WTC11 (cell line): ENCODE measurements around the gene DHRS2. TPM values are rescaled to one million over a fixed set of nuclear protein-coding genes. Genes with fewer than 3 reads are reported as not detected.

Experiments used
- ATAC-seq: fragments of 200-7000 bp; cut with Tn5 transposase; 2 replicates; pipeline ENCODE4 v1.10.0; 2021; ENCODE audit warnings: mild to moderate bottlenecking, moderate library complexity
- CTCF ChIA-PET: fragments of 300-600 bp; sonication (Branson Sonifier 250); formaldehyde crosslinking; loops from one replicate; lab custom pipeline; 2021; ENCODE audit warnings: antibody characterized with exemption; lab: Charles Lee
- POLR2A ChIA-PET: fragments of 350-600 bp; sonication (Branson Sonifier 250); formaldehyde crosslinking; loops from one replicate; lab custom pipeline; 2021; ENCODE audit warnings: antibody characterized with exemption; lab: Charles Lee
- DNase-seq: peaks from one replicate; pipeline ENCODE4 v3.0.0; 2021; ENCODE audit warnings: low spot score
- H3K27ac Mint-ChIP-seq: 2 replicates; pipeline ENCODE4 v1.8.0; 2021; ENCODE audit warnings: mixed read lengths
- H3K27me3 Mint-ChIP-seq: 2 replicates; pipeline ENCODE4 v1.8.0; 2021; ENCODE audit warnings: low read depth, mild to moderate bottlenecking, moderate library complexity, mixed read lengths
- H3K36me3 Mint-ChIP-seq: 2 replicates; pipeline ENCODE4 v1.8.0; 2021; ENCODE audit warnings: mixed read lengths
- H3K4me1 Mint-ChIP-seq: 2 replicates; pipeline ENCODE4 v1.8.0; 2022; ENCODE audit warnings: mixed read lengths
- H3K4me3 Mint-ChIP-seq: 2 replicates; pipeline ENCODE4 v1.8.0; 2021; ENCODE audit warnings: mild to moderate bottlenecking, moderate library complexity, mixed read lengths
- H3K9me3 Mint-ChIP-seq: 2 replicates; pipeline ENCODE4 v1.8.0; 2021; ENCODE audit warnings: mixed read lengths
- CTCF ChIP-seq: fragments of 200-600 bp; IDR thresholded peaks from 2 replicates; pipeline ENCODE4 v1.8.0; 2022; ENCODE audit warnings: antibody characterized with exemption
- HMGXB4 ChIP-seq: sonication (generic); formaldehyde crosslinking; IDR thresholded peaks from 2 replicates; pipeline ENCODE4 v1.8.1; 2023; ENCODE audit warnings: mild to moderate bottlenecking, moderate library complexity, missing genetic modification reagents
- JAZF1 ChIP-seq: fragments of 250-450 bp; sonication (Bioruptor Pico); IDR thresholded peaks from 2 replicates; pipeline ENCODE4 v1.9.0; 2021; ENCODE audit warnings: moderate library complexity, mild to moderate bottlenecking, inconsistent platforms
- NR3C1 ChIP-seq: sonication (generic); formaldehyde crosslinking; conservative IDR thresholded peaks from 2 replicates; pipeline ENCODE4 v1.8.1; 2023; ENCODE audit warnings: low read depth, mild to moderate bottlenecking, missing genetic modification reagents
- RELA ChIP-seq: sonication (generic); formaldehyde crosslinking; IDR thresholded peaks from 2 replicates; pipeline ENCODE4 v1.8.1; 2022; ENCODE audit warnings: missing genetic modification reagents, mild to moderate bottlenecking, borderline replicate concordance
- ZNF138 ChIP-seq: sonication (generic); formaldehyde crosslinking; conservative IDR thresholded peaks from 2 replicates; pipeline ENCODE4 v1.8.1; 2022; ENCODE audit warnings: mild to moderate bottlenecking, moderate library complexity, missing genetic modification reagents
- ZSCAN18 ChIP-seq: fragments of 250-450 bp; sonication (Bioruptor Pico); IDR thresholded peaks from 2 replicates; pipeline ENCODE4 v2.1.2; 2022; ENCODE audit warnings: mild to moderate bottlenecking, moderate library complexity
- total RNA-seq: library from RNA; stranded (reverse); gene quantifications from 3 replicates; pipeline ENCODE4 v1.2.3, GENCODE V29; 2021
- TF ChIP-seq, protein P1 (sequence below): sonication (generic); formaldehyde crosslinking; IDR thresholded peaks from 2 replicates; pipeline ENCODE4 v1.8.1; 2023; ENCODE audit warnings: mild to moderate bottlenecking, missing genetic modification reagents, moderate library complexity
- TF ChIP-seq, protein P2 (sequence below): sonication (generic); formaldehyde crosslinking; IDR thresholded peaks from 2 replicates; pipeline ENCODE4 v1.8.1; 2022; ENCODE audit warnings: low read depth, missing genetic modification reagents, borderline replicate concordance
- TF ChIP-seq, protein P3 (sequence below): fragments of 250-450 bp; sonication (Bioruptor Pico); IDR thresholded peaks from 2 replicates; pipeline ENCODE4 v1.9.0; 2021; ENCODE audit warnings: mild to moderate bottlenecking
- TF ChIP-seq, protein P4 (sequence below): fragments of 250-450 bp; sonication (Bioruptor Pico); IDR thresholded peaks from 2 replicates; pipeline ENCODE4 v1.9.0; 2021; ENCODE audit warnings: mild to moderate bottlenecking, borderline replicate concordance
- TF ChIP-seq, protein P5 (sequence below): sonication (generic); formaldehyde crosslinking; IDR thresholded peaks from 2 replicates; pipeline ENCODE4 v1.8.1; 2023; ENCODE audit warnings: mild to moderate bottlenecking, missing genetic modification reagents, borderline replicate concordance
- TF ChIP-seq, protein P6 (sequence below): sonication (generic); formaldehyde crosslinking; IDR thresholded peaks from 2 replicates; pipeline ENCODE4 v1.8.1; 2023; ENCODE audit warnings: mild to moderate bottlenecking, missing genetic modification reagents
- TF ChIP-seq, protein P7 (sequence below): sonication (generic); formaldehyde crosslinking; conservative IDR thresholded peaks from 2 replicates; pipeline ENCODE4 v1.8.1; 2022; ENCODE audit warnings: mild to moderate bottlenecking, missing genetic modification reagents

DHRS2 gene
- total RNA-seq, 1 experiment from 2014 or later = 4.5 TPM

- TF ChIP-seq, protein P1, sequence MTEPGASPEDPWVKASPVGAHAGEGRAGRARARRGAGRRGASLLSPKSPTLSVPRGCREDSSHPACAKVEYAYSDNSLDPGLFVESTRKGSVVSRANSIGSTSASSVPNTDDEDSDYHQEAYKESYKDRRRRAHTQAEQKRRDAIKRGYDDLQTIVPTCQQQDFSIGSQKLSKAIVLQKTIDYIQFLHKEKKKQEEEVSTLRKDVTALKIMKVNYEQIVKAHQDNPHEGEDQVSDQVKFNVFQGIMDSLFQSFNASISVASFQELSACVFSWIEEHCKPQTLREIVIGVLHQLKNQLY = no peak
- TF ChIP-seq, protein P2, sequence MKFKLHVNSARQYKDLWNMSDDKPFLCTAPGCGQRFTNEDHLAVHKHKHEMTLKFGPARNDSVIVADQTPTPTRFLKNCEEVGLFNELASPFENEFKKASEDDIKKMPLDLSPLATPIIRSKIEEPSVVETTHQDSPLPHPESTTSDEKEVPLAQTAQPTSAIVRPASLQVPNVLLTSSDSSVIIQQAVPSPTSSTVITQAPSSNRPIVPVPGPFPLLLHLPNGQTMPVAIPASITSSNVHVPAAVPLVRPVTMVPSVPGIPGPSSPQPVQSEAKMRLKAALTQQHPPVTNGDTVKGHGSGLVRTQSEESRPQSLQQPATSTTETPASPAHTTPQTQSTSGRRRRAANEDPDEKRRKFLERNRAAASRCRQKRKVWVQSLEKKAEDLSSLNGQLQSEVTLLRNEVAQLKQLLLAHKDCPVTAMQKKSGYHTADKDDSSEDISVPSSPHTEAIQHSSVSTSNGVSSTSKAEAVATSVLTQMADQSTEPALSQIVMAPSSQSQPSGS (CRISPR knock-in tag) = no peak
- TF ChIP-seq RELA (no peak), ZNF138 (CRISPR knock-in tag) (no peak), NR3C1 (no peak), CTCF (no peak), JAZF1 (CRISPR knock-in tag) (no peak), HMGXB4 (no peak)
- TF ChIP-seq, protein P3, sequence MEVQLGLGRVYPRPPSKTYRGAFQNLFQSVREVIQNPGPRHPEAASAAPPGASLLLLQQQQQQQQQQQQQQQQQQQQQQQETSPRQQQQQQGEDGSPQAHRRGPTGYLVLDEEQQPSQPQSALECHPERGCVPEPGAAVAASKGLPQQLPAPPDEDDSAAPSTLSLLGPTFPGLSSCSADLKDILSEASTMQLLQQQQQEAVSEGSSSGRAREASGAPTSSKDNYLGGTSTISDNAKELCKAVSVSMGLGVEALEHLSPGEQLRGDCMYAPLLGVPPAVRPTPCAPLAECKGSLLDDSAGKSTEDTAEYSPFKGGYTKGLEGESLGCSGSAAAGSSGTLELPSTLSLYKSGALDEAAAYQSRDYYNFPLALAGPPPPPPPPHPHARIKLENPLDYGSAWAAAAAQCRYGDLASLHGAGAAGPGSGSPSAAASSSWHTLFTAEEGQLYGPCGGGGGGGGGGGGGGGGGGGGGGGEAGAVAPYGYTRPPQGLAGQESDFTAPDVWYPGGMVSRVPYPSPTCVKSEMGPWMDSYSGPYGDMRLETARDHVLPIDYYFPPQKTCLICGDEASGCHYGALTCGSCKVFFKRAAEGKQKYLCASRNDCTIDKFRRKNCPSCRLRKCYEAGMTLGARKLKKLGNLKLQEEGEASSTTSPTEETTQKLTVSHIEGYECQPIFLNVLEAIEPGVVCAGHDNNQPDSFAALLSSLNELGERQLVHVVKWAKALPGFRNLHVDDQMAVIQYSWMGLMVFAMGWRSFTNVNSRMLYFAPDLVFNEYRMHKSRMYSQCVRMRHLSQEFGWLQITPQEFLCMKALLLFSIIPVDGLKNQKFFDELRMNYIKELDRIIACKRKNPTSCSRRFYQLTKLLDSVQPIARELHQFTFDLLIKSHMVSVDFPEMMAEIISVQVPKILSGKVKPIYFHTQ = no peak
Measured at GRCh38 chr14:23604675-23605170, 31.4 kb upstream of the DHRS2 start (continued).

- Mint-ChIP-seq H3K27ac (no peak overlapping the region), H3K4me3 (no peak overlapping the region), H3K4me1 (no peaks in the 10 kb centered on the region), H3K9me3 (peaks cover 15% of the 10 kb centered on the region), H3K36me3 (no peaks in the 10 kb centered on the region), H3K27me3 (peaks cover 19% of the 10 kb centered on the region)
- ChIA-PET POLR2A (no interaction called here), CTCF (interaction anchor here (1.2 to 2.5 kb wide), 3 partner anchors 17 to 60 kb away, joined by 3 to 10 read pairs (median 8); no protein-coding TSS in a partner anchor)
- DNase-seq = no peak
- no peak for ATAC-seq
- TF ChIP-seq, protein P4, sequence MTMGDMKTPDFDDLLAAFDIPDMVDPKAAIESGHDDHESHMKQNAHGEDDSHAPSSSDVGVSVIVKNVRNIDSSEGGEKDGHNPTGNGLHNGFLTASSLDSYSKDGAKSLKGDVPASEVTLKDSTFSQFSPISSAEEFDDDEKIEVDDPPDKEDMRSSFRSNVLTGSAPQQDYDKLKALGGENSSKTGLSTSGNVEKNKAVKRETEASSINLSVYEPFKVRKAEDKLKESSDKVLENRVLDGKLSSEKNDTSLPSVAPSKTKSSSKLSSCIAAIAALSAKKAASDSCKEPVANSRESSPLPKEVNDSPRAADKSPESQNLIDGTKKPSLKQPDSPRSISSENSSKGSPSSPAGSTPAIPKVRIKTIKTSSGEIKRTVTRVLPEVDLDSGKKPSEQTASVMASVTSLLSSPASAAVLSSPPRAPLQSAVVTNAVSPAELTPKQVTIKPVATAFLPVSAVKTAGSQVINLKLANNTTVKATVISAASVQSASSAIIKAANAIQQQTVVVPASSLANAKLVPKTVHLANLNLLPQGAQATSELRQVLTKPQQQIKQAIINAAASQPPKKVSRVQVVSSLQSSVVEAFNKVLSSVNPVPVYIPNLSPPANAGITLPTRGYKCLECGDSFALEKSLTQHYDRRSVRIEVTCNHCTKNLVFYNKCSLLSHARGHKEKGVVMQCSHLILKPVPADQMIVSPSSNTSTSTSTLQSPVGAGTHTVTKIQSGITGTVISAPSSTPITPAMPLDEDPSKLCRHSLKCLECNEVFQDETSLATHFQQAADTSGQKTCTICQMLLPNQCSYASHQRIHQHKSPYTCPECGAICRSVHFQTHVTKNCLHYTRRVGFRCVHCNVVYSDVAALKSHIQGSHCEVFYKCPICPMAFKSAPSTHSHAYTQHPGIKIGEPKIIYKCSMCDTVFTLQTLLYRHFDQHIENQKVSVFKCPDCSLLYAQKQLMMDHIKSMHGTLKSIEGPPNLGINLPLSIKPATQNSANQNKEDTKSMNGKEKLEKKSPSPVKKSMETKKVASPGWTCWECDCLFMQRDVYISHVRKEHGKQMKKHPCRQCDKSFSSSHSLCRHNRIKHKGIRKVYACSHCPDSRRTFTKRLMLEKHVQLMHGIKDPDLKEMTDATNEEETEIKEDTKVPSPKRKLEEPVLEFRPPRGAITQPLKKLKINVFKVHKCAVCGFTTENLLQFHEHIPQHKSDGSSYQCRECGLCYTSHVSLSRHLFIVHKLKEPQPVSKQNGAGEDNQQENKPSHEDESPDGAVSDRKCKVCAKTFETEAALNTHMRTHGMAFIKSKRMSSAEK (CRISPR knock-in tag) = no peak
- TF ChIP-seq, protein P5, sequence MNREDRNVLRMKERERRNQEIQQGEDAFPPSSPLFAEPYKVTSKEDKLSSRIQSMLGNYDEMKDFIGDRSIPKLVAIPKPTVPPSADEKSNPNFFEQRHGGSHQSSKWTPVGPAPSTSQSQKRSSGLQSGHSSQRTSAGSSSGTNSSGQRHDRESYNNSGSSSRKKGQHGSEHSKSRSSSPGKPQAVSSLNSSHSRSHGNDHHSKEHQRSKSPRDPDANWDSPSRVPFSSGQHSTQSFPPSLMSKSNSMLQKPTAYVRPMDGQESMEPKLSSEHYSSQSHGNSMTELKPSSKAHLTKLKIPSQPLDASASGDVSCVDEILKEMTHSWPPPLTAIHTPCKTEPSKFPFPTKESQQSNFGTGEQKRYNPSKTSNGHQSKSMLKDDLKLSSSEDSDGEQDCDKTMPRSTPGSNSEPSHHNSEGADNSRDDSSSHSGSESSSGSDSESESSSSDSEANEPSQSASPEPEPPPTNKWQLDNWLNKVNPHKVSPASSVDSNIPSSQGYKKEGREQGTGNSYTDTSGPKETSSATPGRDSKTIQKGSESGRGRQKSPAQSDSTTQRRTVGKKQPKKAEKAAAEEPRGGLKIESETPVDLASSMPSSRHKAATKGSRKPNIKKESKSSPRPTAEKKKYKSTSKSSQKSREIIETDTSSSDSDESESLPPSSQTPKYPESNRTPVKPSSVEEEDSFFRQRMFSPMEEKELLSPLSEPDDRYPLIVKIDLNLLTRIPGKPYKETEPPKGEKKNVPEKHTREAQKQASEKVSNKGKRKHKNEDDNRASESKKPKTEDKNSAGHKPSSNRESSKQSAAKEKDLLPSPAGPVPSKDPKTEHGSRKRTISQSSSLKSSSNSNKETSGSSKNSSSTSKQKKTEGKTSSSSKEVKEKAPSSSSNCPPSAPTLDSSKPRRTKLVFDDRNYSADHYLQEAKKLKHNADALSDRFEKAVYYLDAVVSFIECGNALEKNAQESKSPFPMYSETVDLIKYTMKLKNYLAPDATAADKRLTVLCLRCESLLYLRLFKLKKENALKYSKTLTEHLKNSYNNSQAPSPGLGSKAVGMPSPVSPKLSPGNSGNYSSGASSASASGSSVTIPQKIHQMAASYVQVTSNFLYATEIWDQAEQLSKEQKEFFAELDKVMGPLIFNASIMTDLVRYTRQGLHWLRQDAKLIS (CRISPR knock-in tag) = no peak
- no peak for TF ChIP-seq ZSCAN18 (CRISPR knock-in tag)
- TF ChIP-seq, protein P6, sequence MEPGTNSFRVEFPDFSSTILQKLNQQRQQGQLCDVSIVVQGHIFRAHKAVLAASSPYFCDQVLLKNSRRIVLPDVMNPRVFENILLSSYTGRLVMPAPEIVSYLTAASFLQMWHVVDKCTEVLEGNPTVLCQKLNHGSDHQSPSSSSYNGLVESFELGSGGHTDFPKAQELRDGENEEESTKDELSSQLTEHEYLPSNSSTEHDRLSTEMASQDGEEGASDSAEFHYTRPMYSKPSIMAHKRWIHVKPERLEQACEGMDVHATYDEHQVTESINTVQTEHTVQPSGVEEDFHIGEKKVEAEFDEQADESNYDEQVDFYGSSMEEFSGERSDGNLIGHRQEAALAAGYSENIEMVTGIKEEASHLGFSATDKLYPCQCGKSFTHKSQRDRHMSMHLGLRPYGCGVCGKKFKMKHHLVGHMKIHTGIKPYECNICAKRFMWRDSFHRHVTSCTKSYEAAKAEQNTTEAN = no peak
- TF ChIP-seq, protein P7, sequence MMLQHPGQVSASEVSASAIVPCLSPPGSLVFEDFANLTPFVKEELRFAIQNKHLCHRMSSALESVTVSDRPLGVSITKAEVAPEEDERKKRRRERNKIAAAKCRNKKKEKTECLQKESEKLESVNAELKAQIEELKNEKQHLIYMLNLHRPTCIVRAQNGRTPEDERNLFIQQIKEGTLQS = no peak
Measured at GRCh38 chr14:23605931-23606585, 30.1 kb upstream of the DHRS2 start.
